Left renal cortex interstitium (tissue), 4 donors: ENCODE data around the gene NDUFV1. TPM values are rescaled to one million over a fixed set of nuclear protein-coding genes. Genes with fewer than 3 reads are reported as not detected.
"Not testable (repeated sequence)": the region's sequence is repeated elsewhere in the genome, so short reads cannot be mapped to it uniquely, and the experiment has no call there.

Experiments
- DNase-seq, 4 donors: peaks; one replicate each; pipeline ENCODE4 v3.0.0-alpha.2; 2013; ENCODE audit warnings: low read depth in 4 of 4, low spot score in 2 of 4, missing footprints in 1 of 4
- polyA plus RNA-seq, 4 donors: library from polyadenylated mRNA; unstranded; fragments of 120-200 nt; gene quantifications; one replicate each; pipeline ENCODE4 v1.2.1, GENCODE V29; 2013; ENCODE audit not compliant: insufficient read length in 4 of 4

Gene NDUFV1
- polyA plus RNA-seq, 4 donors = 154 to 243 (median 225) TPM

DNA sequence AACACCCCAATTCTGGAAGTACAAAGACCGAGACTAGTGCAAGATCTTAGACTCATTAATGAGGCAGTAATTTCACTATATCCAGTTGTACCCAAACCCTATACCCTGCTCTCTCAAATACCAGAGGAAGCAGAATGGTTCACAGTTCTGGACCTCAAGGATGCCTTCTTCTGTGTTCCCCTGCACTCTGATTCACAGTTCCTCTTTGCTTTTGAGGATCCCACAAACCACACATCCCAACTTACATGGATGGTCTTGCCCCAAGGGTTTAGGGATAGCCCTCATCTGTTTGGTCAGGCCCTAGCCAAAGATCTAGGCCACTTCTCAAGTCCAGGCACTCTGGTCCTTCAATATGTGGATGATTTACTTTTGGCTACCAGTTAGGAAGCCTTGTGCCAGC, 17.1 kb downstream of the NDUFV1 start:
- DNase-seq = not testable (repeated sequence)

DNA sequence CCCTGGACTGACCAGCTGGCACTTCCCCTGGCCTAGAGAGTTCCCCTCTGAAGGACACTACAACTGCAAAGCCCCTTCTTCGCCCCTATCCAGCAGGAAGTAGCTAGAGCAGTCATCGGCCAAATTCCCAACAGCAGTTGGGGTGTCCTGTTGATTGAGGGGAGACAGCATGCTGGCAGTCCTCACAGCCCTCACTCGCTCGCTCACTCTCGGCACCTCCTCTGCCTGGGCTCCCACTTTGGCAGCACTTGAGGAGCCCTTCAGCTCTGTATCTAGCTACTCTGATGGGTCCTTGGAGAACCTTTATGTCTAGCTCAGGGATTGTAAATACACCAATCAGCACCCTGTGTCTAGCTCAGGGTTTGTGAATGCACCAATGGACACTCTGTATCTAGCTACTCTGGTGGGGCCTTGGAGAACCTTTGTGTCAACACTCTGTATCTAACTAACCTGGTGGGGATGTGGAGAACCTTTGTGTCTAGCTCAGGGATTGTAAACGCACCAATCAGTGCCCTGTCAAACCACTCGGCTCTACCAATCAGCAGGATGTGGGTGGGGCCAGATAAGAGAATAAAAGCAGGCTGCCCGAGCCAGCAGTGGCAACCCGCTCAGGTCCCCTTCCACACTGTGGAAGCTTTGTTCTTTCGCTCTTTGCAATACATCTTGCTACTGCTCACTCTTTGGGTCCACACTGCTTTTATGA, 19.5 kb downstream of the NDUFV1 start:
- not testable (repeated sequence) for DNase-seq

DNA sequence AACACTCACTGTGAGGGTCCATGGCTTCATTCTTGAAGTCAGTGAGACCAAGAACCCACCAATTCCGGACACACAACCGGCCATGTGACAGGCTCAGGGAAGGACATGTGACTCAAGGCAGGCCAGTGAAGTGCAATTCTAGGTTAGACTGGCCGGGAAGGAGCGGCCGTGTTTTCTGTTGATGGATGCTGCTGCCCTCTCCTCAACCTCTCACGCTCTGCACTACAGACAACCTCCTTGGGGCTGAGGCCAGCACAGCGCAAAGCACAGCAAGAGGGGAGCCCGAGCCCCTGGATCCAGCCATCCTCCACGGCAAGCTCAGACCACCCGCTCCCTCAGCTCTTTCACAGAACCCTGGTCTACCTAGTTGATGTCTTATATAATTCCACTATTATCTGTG, 20.2 kb downstream of the NDUFV1 start:
- DNase-seq = no peak

DNA sequence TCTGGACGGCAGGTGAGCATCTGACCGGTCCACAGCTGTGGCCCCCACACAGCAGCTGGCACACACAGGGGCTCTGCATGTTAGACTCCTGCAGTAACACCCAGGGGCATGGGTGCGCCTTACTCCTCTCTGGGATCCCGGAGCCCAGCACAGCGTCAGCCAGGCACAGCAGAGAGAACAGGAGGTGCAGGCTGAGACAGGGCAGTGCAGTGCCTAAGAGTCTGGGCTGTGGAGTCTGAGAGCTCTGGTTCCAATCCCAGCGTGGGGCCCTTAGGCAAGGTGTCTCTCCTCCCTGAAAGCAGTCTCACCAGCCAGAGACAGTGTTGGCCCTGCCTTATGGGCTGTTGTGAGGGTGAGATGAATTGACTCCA, 20.7 kb downstream of the NDUFV1 start:
- DNase-seq = no peak

DNA sequence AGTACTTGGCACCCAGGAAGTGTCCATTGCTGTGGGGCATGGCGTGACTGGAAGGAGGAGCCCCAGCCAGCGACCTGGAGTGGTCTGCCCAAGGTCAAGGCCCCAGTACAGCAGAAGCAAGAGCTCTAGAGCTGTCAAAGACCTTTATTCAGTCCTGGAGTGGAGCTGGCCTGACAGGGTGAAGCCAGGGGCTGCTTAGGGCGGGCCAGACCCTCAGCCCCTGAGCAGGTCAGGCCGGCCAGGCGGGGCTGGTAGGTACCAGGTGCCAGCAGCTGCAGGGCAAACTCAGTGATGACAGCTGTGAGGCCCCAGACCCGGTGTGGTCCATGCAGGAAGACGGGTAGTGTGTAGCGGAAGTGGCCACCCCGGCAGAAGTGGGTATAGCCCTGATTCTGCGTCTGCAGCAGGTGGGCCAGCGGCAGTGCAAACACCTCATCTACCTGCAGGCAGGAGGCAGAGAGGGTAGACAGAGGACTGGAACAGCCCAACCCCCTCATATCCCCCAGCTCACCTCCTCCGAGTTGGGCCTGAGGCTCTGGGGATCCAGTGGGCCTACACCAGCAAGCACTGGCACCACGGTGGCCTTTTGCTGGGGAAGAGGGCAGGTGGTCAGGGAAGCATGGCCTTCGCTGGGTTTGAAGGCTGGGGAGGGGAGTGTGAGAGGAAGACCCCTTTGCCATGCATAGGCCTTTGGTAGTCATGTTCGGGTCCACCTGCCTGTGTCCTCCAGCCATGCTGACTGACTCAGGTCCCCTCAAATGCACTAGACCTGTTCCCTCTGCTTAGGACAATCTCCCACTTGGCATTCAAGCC, 21.3 kb downstream of the NDUFV1 start:
- DNase-seq = no peak

DNA sequence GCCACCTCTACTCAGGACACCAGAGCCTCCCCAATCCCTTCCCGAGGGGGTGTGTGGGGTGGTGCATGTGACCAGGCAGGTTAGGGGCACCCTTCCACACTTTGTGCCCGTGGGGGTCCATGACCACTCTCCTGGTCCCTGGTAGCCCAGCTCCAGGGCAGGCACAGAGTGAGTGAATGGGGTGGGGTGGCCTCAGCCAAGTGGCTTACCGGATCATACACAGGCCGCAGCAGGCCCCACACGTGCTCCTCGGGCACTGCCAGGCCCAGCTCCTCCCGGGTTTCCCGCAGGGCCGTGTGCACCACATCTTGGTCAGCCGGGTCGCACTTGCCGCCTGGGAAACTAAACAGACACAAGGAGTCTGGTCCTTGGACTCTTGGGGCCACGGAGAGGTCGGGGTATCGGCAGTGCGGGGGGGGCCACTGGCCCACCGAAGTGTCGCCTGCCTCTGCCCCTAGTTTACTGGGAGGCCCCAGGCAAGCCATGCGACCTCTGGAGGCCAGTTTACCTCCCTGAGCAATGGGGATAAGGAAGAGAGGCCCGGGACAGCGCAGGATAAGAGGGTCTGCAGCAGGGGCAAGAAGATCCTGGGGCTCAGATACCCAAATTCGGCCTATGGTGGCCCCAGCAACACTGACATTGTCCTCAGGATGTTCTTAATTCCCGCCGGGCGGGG, 22.1 kb downstream of the NDUFV1 start:
- no peak for DNase-seq

DNA sequence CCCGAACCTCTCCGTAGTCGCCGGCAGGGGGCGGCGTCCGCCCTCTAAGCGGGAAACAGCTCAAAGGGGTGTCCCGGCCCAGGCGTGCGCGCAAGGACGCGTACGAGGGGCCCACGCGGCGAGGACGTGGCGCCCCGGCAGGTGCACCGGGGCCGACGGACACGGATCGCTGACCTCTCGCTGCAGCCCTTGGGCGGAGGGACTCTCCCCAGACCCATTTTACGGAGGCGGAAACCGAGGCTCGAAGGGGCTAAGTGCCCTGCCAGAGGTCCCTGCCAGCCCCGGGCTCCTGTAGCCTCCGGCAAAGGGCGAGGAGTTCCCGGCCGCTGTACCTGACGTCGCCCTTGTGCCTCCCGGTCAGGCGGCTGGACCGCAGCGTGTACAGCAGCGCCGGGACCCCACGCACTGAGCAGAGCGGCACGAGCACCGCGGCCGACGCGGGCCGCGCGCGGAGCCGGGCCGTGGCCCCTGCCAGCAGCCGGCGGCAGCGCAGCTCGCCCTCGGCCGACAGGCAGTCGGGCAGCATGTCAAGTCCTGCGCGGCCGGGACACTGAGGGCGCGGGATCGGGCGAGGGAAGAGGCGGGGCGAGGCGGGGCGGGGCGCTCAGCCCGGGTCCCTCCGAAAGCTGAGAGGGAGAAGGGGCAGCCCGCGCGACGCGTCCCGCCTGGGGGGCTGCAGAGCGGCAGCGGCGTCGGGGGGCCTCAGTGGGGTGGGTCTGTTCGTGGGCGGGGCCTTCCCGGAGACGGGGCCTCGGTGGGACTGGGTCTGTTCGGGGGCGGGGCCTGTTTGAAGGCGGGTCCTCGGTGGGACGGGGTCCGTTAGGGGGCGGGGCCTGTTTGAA, 22.9 kb downstream of the NDUFV1 start, which contains the start of gene NUDT8:
Gene NUDT8 (minus strand): TSS at position 552 of the 842 bp plus-strand sequence. CDS start 26 bp downstream, at position 526.
- peak in 2 of 4 donors; percentile 36 to 63 for DNase-seq

DNA sequence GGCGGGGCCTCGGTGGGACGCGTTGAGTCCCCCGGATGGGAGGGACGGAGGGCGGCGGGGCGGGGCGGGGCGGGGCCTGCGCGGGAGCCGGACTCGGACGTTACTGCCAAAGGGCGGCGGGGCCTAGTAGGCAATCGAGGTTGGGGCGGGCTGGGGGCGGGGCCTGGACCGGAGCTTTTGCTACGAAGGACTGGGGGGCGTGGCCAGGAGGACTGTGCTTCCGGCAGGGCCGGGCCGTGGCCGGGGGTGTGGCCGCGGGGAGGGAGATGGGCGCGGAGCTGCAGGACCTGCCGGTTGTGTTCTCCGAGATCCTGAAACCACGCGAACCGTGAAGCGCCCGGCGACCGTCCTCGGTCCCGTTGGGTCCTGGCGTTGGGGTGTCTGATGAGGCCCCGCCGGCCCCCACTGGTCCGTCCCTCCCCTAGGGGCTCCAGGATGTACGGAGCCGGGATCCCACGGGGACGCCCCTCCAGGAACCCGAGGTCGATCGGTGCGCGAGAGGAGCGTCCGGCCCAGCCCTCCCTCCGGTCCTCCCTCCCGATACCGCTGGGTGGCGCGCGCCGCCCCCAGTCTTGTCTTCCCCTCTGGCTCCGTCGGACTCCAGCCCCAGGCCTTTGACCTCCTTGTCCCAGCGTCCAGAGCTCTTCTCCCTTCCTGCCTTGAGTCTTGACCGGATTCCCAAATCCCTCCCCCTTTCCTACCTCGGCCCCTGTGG, 23.6 kb downstream of the NDUFV1 start:
- DNase-seq = peak; percentile 75 to 93 (median 90)

DNA sequence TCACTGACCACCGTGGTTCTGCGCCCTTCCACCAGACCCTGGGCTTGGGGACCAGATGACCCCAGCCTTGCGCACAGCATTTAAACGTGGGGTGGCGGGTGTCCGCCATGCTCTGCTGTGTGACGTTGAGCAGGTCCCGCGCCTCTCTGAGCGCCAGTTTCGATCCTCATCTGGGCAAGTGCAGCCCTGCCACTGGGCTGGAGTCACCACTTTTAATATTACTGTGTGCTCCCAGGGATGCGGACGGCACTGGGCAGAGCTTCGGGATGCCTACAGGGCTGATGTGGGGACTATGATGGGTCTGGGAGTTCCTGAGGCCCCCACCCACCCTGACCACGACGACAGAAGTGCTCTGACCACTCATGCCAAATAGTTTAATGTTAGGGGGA, 24.2 kb downstream of the NDUFV1 start:
- no peak for DNase-seq

DNA sequence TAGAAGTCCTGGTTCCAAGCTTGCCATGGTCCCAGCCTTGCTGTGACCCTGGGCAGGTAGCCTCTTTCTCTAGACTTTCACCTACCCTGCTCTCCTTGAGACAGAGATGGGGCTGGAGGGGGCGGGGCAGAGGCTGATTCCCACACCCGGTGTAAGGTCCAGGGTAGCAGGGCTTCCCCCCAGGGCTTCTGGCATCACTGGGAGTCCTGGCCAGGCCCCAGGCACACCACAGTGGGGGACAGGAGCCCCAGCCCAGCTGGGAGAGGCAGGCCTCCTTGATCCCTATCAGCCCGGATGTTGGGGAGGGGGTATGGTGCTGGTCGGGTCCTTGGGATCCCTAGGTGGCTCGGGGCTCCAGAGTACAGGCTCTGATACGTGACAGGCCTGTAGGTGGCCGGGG, 24.7 kb downstream of the NDUFV1 start:
- no peak for DNase-seq

DNA sequence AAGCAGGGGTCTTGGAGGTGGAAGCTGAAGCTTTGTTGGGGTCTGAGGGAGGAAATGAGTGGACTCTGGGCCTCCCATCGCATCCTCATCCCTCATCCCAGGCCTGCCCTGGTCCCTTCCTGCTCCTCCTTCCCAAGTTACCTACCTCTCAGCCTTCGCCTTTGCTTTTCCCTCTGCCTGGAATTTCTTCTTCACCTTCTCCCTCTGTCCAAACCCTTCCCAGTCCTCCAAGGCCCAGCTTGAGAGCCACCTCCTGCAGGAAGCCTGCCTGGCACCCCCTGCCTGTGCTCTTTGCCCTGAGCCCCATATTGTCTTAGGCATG, 25.1 kb downstream of the NDUFV1 start:
- no peak for DNase-seq

DNA sequence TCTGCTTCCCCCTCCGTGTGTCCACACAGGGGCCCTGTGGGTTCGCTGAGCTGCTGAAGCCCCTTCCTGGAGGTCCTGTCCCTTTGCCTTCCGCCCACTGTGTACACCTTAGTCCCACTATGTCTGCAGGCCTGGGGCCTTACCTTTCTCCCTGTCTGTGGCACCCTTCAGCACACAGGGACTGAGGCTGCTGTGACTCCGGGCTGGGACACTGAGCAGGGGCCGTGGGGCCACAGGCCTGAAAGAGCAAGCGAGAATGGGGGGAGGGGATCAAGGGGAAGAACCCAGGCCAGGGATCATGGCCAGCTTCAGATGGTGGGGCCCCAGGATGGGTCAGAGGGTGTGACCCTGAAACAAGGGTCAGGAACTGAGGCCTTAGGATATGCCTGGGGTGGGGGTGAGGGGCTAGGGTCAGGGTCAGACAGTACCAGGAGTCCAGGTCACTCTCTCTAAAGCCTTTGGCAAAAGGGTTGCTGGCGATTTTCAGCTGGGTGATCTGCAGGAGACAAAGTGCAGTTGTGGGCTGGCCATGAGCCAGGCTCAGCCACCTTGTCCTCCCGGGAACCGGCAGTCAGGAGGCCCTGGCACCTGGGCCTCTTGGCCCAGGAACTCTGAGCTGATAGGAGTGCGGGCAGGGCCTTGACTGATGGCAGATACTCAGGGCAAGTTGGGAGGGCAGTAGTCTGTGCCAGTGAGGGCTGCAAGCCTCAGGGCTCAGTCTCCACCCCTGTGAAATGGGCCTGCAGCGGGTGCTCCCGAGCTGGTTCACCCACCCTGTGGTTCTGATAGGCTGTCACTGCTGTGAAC, 25.6 kb downstream of the NDUFV1 start:
- DNase-seq = no peak

DNA sequence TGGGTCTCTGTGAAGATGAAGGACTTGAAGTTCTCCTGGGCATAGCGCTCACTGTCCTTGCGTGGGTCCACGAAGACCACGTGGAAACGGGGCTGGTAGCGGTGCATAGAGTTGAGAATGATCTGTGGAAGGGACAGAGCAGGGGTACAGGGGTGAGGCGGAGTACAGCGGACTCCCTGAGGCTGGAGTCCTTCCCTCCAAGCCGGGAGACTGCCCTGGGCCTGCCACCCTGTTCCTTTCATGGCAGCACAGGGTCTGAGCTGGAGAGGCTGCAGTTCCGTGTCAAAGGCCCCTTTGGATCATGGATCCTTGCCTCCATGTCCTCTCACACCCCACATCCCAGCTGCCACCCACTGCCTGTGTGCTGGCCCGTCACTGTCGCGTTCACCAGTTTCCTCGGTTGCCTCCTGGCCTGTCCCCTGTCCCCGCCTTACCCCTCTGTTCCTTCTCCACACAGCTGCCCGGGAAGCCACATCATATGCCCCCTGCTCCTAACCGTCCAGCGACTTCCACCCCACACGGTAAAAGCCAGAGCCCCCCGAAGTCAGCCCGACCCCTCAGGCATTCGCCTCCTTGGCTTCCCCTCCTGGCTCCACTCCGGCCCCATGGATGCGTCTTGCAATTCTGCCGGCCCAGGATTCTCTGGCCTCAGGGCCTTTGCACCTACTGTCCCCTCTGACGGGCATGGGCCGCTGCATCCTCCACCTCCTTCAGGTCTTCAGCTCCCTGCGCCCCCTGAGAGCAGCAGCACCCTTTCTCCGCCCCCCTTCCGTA, 26.4 kb downstream of the NDUFV1 start:
- no peak for DNase-seq

DNA sequence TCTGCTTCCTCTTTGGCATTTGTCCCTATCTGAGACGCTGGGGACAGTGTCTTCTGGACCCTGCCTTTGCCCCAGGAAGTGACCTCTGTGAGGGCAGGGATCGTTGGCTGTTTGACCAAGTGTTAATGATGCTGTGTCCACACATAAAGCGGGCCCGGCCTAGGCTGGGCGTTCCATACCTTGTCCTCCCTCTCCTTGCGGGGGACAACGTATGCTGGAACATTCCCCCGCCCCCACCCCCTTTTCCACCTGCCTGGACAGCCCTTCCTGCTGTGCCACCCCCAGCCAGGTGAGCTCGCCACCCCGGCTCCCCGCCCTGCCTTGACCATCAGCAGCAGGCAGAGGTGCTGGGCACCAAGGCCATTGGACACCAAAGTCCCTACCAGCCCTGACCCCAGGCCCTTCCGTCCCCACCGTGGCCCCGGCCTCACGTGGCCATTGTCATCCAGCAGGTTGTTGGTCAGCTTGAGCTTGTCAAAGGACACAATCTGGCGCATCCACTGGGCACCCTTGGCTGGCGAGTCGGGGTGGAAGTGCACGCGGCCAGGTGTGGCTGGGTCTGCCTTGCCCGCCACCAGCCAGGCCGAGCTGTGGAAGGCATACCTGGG, 27.1 kb downstream of the NDUFV1 start:
- no peak for DNase-seq

DNA sequence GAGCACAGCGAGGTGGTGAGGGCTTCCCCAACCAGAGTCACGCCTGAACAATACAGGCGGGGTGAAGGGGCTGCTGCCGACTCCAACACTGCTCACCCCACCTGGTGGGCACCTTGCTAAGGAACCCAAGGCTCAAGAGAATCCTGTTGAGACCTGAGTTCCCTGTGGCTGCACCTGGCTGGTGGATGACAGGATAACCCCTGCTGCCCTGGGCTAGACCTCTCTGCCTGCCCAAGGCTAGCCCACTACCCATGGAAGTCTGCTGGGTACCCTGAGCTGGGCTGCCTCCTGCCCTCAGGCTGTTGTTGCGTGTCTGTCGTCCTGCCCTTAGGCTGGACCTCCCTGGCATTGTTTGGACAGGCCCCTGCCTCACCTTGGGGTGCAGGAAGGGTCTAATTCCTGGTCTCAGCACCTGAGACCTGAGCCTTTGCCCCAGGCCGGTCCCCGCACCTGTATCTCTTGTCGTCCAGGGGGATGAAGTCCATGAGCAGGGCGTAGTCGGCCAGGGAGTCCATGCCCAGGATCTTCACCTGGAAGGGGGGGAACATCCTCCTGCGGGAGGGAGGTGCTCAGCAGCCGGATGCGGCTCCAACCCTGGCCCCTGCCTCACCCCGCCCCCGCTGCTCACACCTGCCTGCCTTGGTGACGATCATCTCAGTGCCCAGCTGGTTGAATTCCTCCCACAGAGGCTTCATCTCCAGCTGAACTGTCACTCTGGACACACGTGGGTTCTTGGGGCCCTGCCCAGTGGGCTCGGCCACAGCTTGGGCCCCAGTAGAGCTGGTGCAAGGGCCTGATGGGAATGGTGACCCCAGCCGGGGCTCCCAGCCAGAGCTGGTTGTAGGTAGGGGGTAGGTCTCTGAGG, 27.9 kb downstream of the NDUFV1 start:
- no peak for DNase-seq

DNA sequence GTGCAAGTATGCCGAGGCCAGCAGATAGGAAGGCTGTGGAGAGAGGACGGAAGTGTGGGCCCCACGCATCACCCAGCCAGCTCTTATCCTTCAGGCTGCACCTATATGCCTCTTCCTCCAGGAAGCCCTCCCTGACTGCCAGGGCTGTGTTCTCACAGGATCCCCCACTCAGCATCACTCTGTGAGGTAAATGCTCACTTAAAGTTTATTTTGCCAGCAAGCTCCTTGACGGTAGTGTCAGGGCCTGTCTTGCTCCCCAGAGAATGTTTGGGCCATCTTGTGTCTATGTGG, 28.4 kb downstream of the NDUFV1 start:
- DNase-seq = no peak

DNA sequence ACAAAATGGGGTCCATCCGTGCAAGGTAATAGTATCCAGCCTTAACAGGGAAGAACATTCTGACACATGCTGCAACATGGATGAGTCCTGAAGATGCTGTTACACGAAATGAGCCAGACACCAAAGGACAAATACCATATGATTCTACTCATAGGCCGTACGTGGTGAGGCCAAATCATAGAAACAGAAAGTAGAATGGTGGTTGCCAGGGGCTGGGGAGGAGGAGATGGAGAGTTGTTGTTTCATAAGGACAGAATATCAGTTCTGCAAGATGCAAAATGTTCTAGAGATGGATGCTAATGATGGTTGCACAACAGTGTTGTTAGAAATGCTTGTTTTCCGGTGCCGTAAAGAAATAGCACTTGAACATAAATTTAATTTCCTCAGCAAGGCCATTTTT, 30.2 kb downstream of the NDUFV1 start:
- DNase-seq = no peak
